Measurements from ENCODE around the gene SLC25A11. TPM values are rescaled to one million over a fixed set of nuclear protein-coding genes. Genes with fewer than 3 reads are reported as not detected.

The SLC25A11 gene
- total RNA-seq, 2 donors from 2014 or later: 73.1 to 116 TPM

DNA sequence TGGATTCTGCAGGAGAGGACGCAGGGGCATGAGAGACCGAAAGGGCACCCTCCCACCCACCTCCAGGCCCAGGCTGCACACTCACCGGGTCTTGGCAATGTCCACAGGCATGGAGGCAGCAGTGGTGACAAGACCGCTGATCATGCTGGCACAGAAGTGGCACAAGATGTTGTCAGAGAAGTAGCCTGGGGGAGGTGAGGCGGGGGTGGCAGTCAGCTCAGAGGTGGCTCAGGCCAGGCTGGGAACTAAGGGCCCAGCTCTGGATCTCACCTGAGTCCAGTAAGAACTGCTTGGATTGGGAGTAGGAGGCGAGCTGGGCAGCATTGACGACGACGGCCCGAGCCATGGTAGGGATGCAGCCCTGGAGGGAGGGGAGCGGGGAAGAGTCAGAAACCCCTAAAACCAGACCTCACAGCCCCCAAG, 1.8 kb downstream of the SLC25A11 start:
- intact Hi-C loops (cut with DNase I): loop anchor here (5.0 kb wide), 1 partner anchor 59 kb away; the partner anchor contains the start of genes INCA1 and KIF1C
- peaks cover 11% of the 10 kb centered on the region for H3K4me1 ChIP-seq
- TF ChIP-seq, protein P1, sequence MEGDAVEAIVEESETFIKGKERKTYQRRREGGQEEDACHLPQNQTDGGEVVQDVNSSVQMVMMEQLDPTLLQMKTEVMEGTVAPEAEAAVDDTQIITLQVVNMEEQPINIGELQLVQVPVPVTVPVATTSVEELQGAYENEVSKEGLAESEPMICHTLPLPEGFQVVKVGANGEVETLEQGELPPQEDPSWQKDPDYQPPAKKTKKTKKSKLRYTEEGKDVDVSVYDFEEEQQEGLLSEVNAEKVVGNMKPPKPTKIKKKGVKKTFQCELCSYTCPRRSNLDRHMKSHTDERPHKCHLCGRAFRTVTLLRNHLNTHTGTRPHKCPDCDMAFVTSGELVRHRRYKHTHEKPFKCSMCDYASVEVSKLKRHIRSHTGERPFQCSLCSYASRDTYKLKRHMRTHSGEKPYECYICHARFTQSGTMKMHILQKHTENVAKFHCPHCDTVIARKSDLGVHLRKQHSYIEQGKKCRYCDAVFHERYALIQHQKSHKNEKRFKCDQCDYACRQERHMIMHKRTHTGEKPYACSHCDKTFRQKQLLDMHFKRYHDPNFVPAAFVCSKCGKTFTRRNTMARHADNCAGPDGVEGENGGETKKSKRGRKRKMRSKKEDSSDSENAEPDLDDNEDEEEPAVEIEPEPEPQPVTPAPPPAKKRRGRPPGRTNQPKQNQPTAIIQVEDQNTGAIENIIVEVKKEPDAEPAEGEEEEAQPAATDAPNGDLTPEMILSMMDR (IDR thresholded peaks at IDR 0.05): no peak
- peaks cover 9% of the 10 kb centered on the region for H3K36me3 ChIP-seq
- H3K4me3 ChIP-seq: no peak overlapping the region
- no peak for DNase-seq
- no peaks in the 10 kb centered on the region for H3K27me3 ChIP-seq
- H3K9me3 ChIP-seq: no peaks in the 10 kb centered on the region
- H3K27ac ChIP-seq: no peak overlapping the region
- H3K9ac ChIP-seq (ENCODE audit: low read depth in 2 of 2, low read length in 2 of 2): peak overlapping the region in 1 of 2 donors; percentile 99

DNA sequence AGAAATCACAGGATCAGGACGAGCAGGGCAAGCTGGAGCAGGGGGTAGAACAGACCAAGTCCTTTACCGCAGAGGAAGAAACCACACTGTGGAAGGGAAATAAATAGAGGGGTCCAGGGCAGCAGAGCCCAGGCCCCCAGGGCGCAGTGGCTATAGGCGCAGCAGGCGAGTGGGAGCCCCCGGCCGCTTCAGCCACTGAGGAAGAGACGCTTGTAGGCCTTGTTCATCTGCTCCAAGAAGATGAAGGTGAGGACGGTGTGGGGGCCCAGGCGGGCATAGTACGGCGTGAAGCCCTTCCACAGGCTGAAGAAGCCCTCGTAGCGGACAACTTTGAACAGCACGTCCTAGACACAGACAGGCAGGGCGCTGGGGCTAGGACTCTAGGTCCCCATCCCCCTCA, 2.3 kb downstream of the SLC25A11 start:
- Histone ChIP-seq H3K27ac (no peak overlapping the region), H3K4me1 (peaks cover 11% of the 10 kb centered on the region), H3K36me3 (peaks cover 9% of the 10 kb centered on the region), H3K9ac (ENCODE audit: low read depth in 2 of 2, low read length in 2 of 2) (no peak overlapping the region), H3K9me3 (no peaks in the 10 kb centered on the region), H3K4me3 (no peak overlapping the region), H3K27me3 (no peaks in the 10 kb centered on the region)
- no peak for DNase-seq
- intact Hi-C loops (cut with DNase I): loop anchor here (5.0 kb wide), 1 partner anchor 60 kb away; the partner anchor contains the start of genes INCA1 and KIF1C
- TF ChIP-seq, protein P1 (IDR thresholded peaks at IDR 0.05): no peak

DNA sequence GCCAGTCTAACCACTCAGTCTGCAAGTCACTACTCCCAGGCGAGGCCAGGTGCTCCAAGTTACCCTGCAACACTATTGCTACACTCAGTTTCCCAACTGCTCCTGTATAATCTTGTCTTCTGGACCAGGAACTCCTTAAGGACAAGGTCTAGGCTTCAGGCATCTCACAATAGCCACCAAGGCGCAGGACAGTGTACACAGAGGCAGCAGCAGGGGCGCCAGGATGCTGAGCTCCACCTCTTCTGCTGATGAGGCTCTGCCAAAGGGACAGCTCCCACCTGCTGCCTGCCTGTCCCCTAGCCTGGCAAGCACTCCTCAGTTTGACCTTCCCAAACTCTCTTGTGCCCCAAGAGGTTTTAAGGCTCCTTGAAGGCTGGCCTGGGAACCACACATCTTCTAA, 3.4 kb downstream of the SLC25A11 start:
- intact Hi-C loops (cut with DNase I): loop anchor here (5.0 kb wide), 1 partner anchor 61 kb away; the partner anchor contains the start of genes INCA1 and KIF1C

DNA sequence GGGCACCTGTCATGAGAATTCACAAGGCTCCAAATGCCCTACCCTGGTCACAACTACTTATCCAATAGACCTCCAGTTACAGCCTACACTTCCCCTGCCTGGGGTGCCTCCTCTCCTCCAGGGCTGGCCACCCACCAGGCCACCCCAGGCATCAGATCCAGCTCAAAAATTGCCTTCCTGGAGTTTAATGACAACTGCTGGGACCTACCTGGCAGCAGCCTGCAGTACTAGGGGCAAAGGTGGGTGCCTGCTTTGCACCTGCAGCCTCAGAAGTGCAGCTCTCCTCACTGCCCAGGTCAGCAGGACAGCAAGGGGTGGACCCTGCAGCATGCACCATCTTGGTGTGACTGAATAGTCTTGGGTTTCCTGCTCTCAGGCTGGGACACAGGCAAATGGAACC, 4.2 kb downstream of the SLC25A11 start:
- TF ChIP-seq, protein P1 (IDR thresholded peaks at IDR 0.05): no peak
- Histone ChIP-seq H3K4me3 (no peak overlapping the region), H3K27ac (no peak overlapping the region), H3K9ac (ENCODE audit: low read depth in 2 of 2, low read length in 2 of 2) (no peak overlapping the region), H3K4me1 (peaks cover 7% of the 10 kb centered on the region), H3K27me3 (no peaks in the 10 kb centered on the region), H3K9me3 (no peaks in the 10 kb centered on the region), H3K36me3 (peaks cover 9% of the 10 kb centered on the region)
- no peak for DNase-seq
- intact Hi-C loops (cut with DNase I): loop anchor here (5.0 kb wide), 1 partner anchor 62 kb away; the partner anchor contains the start of genes INCA1 and KIF1C

More for the DNA sequence above, 3.4 kb downstream of the SLC25A11 start:
- peaks cover 10% of the 10 kb centered on the region for H3K4me1 ChIP-seq
- H3K27me3 ChIP-seq: no peaks in the 10 kb centered on the region
- no peaks in the 10 kb centered on the region for H3K9me3 ChIP-seq
- H3K9ac ChIP-seq (ENCODE audit: low read depth in 2 of 2, low read length in 2 of 2): no peak overlapping the region
- no peak overlapping the region for H3K27ac ChIP-seq
- DNase-seq: no peak
- no peak overlapping the region for H3K4me3 ChIP-seq
- peaks cover 9% of the 10 kb centered on the region for H3K36me3 ChIP-seq
- TF ChIP-seq, protein P1 (IDR thresholded peaks at IDR 0.05): no peak

DNA sequence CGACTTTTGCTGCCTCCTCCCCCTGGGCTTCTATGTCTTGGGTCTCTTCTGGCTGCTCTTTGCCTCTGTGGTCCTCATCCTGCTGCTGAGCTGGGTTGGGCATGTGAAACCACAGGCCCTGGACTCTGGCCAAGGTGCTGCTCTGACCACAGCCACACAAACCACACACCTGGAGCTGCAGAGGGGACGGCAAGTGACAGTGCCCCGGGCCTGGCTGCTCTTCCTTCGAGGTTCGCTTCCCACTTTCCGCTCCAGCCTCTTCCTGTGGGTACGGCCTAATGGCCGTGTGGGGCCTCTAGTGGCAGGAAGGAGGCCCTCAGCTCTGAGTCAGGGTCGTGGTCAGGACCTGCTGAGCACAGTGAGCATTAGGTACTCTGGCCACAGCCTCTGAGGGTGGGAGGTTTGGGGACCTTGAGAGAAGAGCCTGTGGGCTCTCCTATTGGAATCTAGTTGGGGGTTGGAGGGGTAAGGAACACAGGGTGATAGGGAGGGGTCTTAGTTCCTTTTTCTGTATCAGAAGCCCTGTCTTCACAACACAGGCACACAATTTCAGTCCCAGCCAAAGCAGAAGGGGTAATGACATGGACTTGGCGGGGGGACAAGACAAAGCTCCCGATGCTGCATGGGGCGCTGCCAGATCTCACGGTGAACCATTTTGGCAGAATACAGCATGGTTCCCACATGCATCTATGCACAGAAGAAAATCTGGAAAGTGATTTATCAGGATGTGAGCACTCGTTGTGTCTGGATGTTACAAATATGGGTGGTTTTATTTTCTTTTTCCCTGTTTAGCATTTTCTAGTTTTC, 5.5 kb downstream of the SLC25A11 start:
- intact Hi-C loops (cut with DNase I): no loop called here
- peak overlapping the region in 1 of 2 donors; percentile 51 for H3K9ac ChIP-seq (ENCODE audit: low read depth in 2 of 2, low read length in 2 of 2)

More for the DNA sequence above, 5.5 kb downstream of the SLC25A11 start:
- Histone ChIP-seq H3K4me3 (no peak overlapping the region), H3K9me3 (no peaks in the 10 kb centered on the region), H3K27me3 (no peaks in the 10 kb centered on the region), H3K4me1 (peaks cover 7% of the 10 kb centered on the region), H3K36me3 (peaks cover 9% of the 10 kb centered on the region), H3K27ac (no peak overlapping the region)
- TF ChIP-seq, protein P1 (IDR thresholded peaks at IDR 0.05): no peak
- DNase-seq: no peak
